GM21515 (cell line): ENCODE measurements around the gene OR2V2.
"Not testable (repeated sequence)": the region's sequence is repeated elsewhere in the genome, so short reads cannot be mapped to it uniquely, and the experiment has no call there.

Experiments used
- ATAC-seq: cut with Tn5 transposase; IDR thresholded peaks from one replicate; pipeline ENCODE4 v1.9.1; 2021; ENCODE audit not compliant: unreplicated experiment

Gene OR2V2

GRCh38 chr5:181114844-181115778, 32.3 kb upstream of the OR2V2 start:
- no peak for ATAC-seq

DNA sequence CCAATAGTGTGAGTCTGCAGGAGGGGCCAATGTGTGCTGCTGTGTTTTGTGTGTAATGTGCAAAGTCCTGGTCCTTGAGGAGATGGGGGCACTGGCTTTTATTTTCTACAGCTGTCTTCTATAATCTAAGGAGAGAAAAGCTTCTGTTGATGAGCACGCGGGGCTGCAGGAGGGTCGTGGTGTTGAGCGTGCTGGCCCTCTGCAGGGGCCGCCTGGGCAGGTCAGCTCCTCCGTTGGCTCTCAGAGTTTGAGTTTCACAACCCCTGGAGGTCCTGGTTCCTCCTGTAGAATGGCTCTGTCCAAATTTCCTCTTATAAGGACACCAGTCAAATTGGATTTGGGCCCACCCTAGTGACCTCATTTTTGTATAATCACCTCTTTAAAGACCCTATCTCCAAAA, 29.0 kb upstream of the OR2V2 start:
- ATAC-seq: no peak

GRCh38 chr5:181119105-181119504, 28.3 kb upstream of the OR2V2 start:
- ATAC-seq: no peak

GRCh38 chr5:181120306-181120705, 27.1 kb upstream of the OR2V2 start:
- no peak for ATAC-seq

DNA sequence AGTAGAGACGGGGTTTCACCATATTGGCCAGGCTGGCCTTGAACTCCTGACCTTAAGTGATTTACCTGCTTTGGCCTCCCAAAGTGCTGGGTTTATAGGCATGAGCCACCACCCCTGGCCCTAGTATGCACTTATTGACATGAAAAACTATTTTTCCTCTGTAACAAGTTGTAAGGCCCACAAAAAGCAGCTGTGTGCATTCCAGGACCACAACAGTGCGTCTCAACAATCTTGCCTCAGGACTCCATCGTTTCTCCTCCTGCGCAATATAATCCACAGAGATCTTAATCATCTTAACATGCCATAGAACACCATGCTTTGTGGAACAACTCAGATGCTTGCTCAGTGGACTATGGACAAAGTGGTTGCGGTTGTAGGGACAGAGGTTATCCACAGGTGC, 26.6 kb upstream of the OR2V2 start:
- ATAC-seq: no peak

- ATAC-seq: no peak
Measured at GRCh38 chr5:181121675-181122561, 25.5 kb upstream of the OR2V2 start.

- ATAC-seq: no peak
Measured at GRCh38 chr5:181124526-181124925, 22.9 kb upstream of the OR2V2 start.

GRCh38 chr5:181126841-181127240, 20.5 kb upstream of the OR2V2 start:
- ATAC-seq: no peak

DNA sequence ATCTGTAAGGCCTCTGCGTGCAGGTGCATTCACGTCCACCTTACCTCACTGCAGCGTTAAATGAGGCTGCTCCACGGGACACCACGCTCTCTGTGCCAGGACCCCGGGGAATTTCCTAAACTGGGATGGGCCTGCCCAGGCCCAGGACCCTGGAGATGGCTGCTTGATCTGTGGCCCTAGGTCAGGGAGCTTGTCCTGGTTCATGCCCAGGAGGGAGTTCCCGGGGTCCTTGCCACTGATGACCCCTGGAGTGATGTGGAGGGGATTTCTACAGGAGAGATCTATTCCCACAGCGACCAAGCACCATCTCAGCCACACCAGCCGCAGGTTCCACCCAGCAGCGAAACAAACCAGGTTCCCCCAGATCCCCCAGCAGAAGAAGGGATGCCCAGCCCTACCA, 19.9 kb upstream of the OR2V2 start:
- no peak for ATAC-seq

DNA sequence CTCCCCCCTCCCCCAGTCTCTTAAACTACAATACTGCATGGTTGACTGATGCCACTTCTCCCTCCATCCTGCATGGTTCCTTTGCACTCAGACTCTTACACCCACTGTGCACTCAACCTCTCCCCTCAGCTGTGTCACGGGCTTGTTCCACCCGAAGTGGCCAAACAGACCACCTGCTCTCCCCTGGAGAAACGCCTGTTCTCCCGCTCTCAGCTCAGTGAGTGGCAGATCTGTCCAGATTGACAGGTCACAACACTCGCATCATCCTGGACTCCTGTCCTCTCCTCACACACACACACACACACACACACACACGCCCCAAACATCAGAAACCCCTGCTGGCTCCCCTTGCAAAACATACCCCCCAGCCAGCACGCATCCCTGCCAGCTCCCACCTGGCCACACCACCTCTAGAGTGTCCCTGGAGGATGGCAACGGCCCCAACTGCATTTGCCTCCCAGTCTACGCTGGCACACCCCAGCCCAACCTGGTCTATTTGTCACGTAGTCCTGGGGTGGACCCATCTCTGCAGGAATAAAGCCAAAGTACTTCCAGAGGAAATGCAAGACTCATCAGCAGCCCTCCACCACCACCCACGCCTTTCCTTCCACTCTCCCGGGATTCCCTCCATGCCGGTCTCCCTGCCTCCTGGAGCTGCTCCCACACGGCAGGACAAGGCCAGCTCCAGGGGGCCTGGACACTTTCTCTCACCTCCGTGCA, 19.3 kb upstream of the OR2V2 start:
- ATAC-seq: no peak

DNA sequence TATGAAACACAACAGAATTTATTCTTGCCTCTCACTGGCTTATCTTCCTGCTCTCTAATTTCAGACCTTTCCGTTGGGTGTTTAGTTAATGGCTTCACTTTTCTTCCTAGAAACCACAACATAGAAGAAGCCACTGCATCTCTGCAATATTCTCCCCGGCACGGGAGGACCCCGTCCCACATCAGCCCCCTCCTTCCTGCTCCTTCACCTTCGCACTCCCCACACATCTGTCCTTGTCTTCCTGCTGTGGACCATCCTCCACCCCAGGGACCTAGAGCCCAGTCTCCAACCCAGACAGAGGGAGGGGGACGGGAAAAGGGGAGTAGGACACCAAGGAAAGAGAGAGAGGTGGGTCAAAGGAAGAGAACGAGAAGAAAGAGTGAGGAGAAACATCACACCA, 17.8 kb upstream of the OR2V2 start:
- ATAC-seq: no peak

DNA sequence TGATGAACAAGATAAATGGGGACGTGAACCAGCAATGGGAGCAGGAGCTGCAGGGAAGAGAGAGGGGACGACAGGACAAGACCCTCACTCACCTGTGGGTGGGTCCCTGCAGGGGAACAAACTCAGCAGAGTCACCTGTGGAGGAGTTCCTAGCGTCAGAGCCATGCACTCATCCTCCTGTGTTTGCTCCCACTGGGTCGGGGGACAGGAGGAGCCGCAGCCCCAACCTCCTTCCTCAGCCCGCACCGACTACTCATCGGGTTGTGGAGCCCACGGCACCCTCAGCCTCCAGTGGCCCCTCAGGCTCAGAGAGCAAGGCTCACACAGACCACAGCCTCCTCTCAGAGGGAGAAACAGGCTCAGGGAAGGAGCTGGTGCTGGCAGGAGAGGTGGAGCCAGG, 17.3 kb upstream of the OR2V2 start:
- ATAC-seq: not testable (repeated sequence)

DNA sequence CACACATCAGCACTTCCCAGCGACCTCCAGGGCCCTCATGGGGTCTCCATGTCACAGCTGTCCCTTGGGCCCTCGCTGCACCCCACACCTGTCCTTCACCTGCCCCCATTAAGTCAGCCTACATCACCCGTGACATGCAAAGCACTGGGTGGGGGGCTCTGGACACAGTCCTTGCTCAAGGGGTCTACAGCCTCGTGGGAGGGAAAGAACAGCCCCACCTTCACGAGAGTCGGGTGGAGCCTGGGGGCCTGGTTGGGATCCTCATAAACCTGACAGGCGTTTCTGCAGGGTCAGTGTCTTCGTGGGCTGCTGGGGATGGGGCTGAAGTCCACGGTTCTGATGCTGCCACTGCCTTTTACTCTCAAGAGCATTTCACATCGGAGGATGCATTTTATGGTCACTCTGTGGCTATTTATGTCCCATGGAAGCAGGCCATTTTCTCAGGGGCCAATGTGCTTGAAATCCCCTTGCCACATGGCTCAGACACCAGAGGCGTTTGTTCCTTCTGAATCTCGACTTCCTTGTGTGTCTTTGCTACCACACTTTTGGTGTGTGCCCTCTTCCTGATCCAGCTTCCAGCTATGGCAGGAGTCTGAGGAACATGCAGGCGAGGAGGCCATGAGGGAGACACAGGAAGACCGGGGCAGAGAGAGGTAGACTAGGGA, 16.4 kb upstream of the OR2V2 start, which contains the start of gene OR2V1:
OR2V1 (minus strand) TSS at position 338 of the 665 bp plus-strand sequence. CDS start 5,865 bp downstream, outside the sequence.
- ATAC-seq: no peak

- no peak for ATAC-seq
Measured at GRCh38 chr5:181131514-181131913, 15.9 kb upstream of the OR2V2 start.

DNA sequence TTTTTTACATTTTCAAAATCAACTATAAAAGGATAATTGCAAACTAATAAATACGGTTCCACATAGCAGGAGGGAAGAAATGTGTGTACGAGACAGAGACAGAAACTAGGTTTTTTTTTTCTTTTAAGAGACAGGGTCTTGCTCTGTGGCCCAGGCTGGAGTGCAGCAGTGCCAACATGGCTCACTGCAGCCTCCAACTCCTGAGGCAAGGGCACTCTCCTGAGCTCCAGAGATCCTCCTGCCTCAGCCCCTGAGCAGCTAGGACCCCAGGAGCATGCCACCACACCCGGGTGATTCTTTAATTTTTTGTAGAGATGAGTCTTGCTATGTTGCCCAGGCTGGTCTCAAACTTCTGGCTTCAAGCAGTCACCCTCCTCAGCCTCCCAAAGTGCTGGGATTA, 14.3 kb upstream of the OR2V2 start:
- ATAC-seq: no peak

- ATAC-seq: no peak
Measured at GRCh38 chr5:181133610-181134231, 13.7 kb upstream of the OR2V2 start.

DNA sequence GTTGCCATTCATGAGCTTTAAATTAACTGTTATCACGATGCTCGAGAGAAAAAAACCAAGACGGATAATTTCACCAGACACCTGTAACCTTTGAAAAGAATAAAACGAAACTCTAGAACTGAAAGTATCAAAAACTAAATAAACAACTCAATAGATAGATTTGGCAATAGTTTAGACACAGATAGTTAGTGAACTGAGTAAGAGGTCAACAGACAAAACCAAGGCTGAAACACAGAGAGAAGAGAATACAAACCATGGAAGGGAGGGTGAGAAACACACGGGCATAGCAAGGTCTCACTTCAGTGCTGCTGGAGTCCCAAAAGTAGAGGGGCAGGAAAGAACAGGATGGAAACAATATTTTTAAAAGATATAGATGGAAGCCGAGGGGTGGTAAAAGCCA, 13.1 kb upstream of the OR2V2 start:
- ATAC-seq: no peak

GRCh38 chr5:181136361-181136955, 10.9 kb upstream of the OR2V2 start:
- no peak for ATAC-seq

DNA sequence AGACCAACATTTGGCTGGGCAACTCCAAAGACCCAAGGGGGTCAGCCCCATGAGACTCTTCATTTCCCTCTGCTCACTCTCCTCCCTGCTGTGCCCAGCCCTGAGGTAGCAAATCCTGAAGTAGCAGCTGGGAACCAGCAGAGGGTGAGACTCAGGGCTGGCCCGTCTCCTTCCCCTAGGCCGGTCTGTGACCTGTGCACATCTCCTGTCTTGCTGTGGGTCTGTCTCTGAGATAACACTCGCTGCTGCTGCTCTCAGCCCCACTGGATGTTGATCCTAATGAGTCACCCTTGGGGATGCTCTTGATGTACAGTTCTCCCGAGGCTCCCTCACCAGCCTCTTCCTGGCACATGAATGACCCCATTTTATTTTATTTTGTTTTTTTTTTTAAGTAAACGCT, 9.1 kb upstream of the OR2V2 start:
- ATAC-seq: no peak

DNA sequence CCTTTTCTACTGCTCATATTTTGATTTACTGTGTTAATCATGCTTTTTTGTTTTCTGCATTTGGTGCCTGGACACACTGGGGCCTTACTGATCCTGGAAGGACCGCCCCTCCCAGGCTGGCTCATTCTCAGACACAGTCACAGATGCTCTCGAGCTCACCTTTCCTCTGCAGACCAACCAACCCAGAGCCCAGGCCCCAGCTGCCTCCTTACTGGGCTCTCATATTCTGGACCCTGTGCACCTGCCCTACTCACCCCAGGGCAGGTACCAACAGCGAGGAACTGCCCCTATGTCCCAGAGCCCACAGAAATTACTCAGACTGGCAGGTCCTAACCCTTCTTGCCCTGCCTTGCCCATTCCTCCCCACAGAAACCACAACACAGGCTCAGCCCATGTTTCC, 6.6 kb upstream of the OR2V2 start:
- ATAC-seq: no peak
